ENCODE results near the gene DPP6.

DNA sequence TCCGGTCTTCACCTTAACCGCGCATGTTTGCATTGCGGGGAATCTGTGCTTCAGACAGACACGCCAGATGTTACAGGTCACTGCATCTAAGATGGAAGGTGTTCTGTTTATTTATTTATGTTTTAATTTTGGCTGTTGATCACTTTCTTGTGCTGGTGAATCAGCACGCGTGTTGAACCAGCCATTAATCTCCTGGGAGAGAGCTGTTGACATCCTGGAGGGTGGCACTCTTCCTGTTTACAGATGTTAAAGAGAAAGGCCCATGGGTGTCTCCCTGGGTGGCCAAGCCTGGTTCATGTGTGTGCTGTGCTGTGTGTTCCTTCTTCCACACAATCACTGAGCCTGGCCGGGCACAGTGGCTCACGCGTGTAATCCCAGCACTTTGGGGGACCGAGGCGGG lies 595.4 kb downstream of the DPP6 start:
- no peak for TF ChIP-seq EZH2 (IDR thresholded peaks at IDR 0.05; ENCODE audit: insufficient read depth, low read length)
- TF ChIP-seq, protein P1, sequence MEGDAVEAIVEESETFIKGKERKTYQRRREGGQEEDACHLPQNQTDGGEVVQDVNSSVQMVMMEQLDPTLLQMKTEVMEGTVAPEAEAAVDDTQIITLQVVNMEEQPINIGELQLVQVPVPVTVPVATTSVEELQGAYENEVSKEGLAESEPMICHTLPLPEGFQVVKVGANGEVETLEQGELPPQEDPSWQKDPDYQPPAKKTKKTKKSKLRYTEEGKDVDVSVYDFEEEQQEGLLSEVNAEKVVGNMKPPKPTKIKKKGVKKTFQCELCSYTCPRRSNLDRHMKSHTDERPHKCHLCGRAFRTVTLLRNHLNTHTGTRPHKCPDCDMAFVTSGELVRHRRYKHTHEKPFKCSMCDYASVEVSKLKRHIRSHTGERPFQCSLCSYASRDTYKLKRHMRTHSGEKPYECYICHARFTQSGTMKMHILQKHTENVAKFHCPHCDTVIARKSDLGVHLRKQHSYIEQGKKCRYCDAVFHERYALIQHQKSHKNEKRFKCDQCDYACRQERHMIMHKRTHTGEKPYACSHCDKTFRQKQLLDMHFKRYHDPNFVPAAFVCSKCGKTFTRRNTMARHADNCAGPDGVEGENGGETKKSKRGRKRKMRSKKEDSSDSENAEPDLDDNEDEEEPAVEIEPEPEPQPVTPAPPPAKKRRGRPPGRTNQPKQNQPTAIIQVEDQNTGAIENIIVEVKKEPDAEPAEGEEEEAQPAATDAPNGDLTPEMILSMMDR (IDR thresholded peaks at IDR 0.05; ENCODE audit: insufficient read depth, low read depth, low read length): no peak
